Measurements from ENCODE around the gene ADAMTS12. TPM values are rescaled to one million over a fixed set of nuclear protein-coding genes. Genes with fewer than 3 reads are reported as not detected.

Gene ADAMTS12
- total RNA-seq, 1 experiment from 2014 or later: 0.15 TPM

DNA sequence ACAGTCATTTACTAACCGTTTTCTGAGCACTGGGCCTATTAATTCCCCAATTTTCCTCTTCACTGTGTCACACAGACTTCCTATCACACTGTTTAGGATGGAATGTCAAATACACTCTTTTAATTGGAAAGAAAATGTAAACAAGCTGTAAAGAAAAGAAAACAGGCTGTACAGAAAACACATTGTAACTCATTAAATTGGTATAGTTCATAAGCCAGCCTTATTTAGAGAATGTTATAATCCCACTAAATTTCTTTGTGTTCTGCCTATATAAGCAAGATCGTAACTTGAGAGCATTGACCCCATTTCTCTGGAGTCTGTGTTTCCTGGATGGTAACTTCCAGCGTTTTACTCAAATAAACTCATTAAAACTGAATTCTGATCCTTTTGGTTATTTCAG is 404.6 kb downstream of the ADAMTS12 start:
- ChIA-PET CTCF (no interaction called here), POLR2A (no interaction called here)
- no peaks in the 10 kb centered on the region for H3K27me3 ChIP-seq (ENCODE audit: control insufficient read depth, insufficient read depth, low read length)
- intact Hi-C loops (cut with micrococcal nuclease; ENCODE audit: unreplicated experiment): no loop called here
- H3K4me3 ChIP-seq (ENCODE audit: low read depth in 2 of 2, low read length in 2 of 2): no peak overlapping the region
- no peak for DNase-seq (ENCODE audit: low read depth, low spot score)
- no peaks in the 10 kb centered on the region for H3K4me1 ChIP-seq (ENCODE audit: control insufficient read depth, insufficient read depth, low read length)
- TF ChIP-seq TCF7L2 (IDR thresholded peaks at IDR 0.05; ENCODE audit: low read depth, low read length) (no peak), POLR2AphosphoS5 (IDR thresholded peaks at IDR 0.05; ENCODE audit: low read depth, low read length) (no peak), SIN3A (IDR thresholded peaks at IDR 0.05; ENCODE audit: borderline replicate concordance, insufficient read depth, low read depth, low read length) (no peak), CTCF (IDR thresholded peaks at IDR 0.05) (no peak)
- TF ChIP-seq, protein P1, sequence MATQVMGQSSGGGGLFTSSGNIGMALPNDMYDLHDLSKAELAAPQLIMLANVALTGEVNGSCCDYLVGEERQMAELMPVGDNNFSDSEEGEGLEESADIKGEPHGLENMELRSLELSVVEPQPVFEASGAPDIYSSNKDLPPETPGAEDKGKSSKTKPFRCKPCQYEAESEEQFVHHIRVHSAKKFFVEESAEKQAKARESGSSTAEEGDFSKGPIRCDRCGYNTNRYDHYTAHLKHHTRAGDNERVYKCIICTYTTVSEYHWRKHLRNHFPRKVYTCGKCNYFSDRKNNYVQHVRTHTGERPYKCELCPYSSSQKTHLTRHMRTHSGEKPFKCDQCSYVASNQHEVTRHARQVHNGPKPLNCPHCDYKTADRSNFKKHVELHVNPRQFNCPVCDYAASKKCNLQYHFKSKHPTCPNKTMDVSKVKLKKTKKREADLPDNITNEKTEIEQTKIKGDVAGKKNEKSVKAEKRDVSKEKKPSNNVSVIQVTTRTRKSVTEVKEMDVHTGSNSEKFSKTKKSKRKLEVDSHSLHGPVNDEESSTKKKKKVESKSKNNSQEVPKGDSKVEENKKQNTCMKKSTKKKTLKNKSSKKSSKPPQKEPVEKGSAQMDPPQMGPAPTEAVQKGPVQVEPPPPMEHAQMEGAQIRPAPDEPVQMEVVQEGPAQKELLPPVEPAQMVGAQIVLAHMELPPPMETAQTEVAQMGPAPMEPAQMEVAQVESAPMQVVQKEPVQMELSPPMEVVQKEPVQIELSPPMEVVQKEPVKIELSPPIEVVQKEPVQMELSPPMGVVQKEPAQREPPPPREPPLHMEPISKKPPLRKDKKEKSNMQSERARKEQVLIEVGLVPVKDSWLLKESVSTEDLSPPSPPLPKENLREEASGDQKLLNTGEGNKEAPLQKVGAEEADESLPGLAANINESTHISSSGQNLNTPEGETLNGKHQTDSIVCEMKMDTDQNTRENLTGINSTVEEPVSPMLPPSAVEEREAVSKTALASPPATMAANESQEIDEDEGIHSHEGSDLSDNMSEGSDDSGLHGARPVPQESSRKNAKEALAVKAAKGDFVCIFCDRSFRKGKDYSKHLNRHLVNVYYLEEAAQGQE (IDR thresholded peaks at IDR 0.05; ENCODE audit: insufficient read depth in 1 of 2, low read depth in 2 of 2, low read length in 1 of 2): no peak
- H3K27ac ChIP-seq (ENCODE audit: low read length): no peak overlapping the region
- no peaks in the 10 kb centered on the region for H3K36me3 ChIP-seq (ENCODE audit: control insufficient read depth, insufficient read depth, low read length)
- BruUV-seq (replicated peaks): no TSS peak
- ATAC-seq: no peak
- in situ Hi-C loops (cut with HindIII; ENCODE audit: low pct_unique_long_range_greater_than_20kb, low sequenced_read_pairs): no loop called here
- H3K9me3 ChIP-seq (ENCODE audit: control insufficient read depth, insufficient read depth, low read depth, low read length): no peaks in the 10 kb centered on the region

- CTCF ChIA-PET: no interaction called here
- DNase-seq (ENCODE audit: low read depth, low spot score): no peak
- intact Hi-C loops (cut with micrococcal nuclease; ENCODE audit: unreplicated experiment): no loop called here
- no TSS peak for BruUV-seq (replicated peaks)
- H3K4me3 ChIP-seq (ENCODE audit: low read depth in 2 of 2, low read length in 2 of 2): no peak overlapping the region
- POLR2A ChIA-PET: no interaction called here
- TF ChIP-seq CTCF (IDR thresholded peaks at IDR 0.05) (no peak), POLR2AphosphoS5 (IDR thresholded peaks at IDR 0.05; ENCODE audit: low read depth, low read length) (no peak), SIN3A (IDR thresholded peaks at IDR 0.05; ENCODE audit: borderline replicate concordance, insufficient read depth, low read depth, low read length) (no peak), TCF7L2 (IDR thresholded peaks at IDR 0.05; ENCODE audit: low read depth, low read length) (no peak)
- TF ChIP-seq, protein P1 (IDR thresholded peaks at IDR 0.05; ENCODE audit: insufficient read depth in 1 of 2, low read depth in 2 of 2, low read length in 1 of 2): no peak
- H3K36me3 ChIP-seq (ENCODE audit: control insufficient read depth, insufficient read depth, low read length): no peaks in the 10 kb centered on the region
- in situ Hi-C loops (cut with HindIII; ENCODE audit: low pct_unique_long_range_greater_than_20kb, low sequenced_read_pairs): no loop called here
- no peak for ATAC-seq
- no peaks in the 10 kb centered on the region for H3K9me3 ChIP-seq (ENCODE audit: control insufficient read depth, insufficient read depth, low read depth, low read length)
- no peak overlapping the region for H3K27ac ChIP-seq (ENCODE audit: low read length)
- H3K4me1 ChIP-seq (ENCODE audit: control insufficient read depth, insufficient read depth, low read length): no peaks in the 10 kb centered on the region
- no peaks in the 10 kb centered on the region for H3K27me3 ChIP-seq (ENCODE audit: control insufficient read depth, insufficient read depth, low read length)
These were observed 409.5 kb downstream of the ADAMTS12 start for GRCh38 chr5:33482335-33482734.
